IMR-90 (cell line): ENCODE results near the gene CCDC60.

Source experiments
- BHLHE40 ChIP-seq: fragments of 150-350 bp; IDR thresholded peaks from 2 replicates; pipeline ENCODE4 v1.6.1; 2016; ENCODE audit warnings: mild to moderate bottlenecking, low read depth, low read length
- CEBPB ChIP-seq: IDR thresholded peaks from 2 replicates; pipeline ENCODE4 v1.6.1; 2012; ENCODE audit warnings: low read depth, low read length, improper control_type of control experiment
- MAFK ChIP-seq: IDR thresholded peaks from 2 replicates; pipeline ENCODE4 v1.6.1; 2012; ENCODE audit warnings: low read depth, low read length, improper control_type of control experiment
- POLR2A ChIP-seq: IDR thresholded peaks from 2 replicates; pipeline ENCODE4 v1.6.1; 2012; ENCODE audit warnings: mild to moderate bottlenecking, low read depth, low read length
- SMC3 ChIP-seq: fragments of 150-350 bp; IDR thresholded peaks from 2 replicates; pipeline ENCODE4 v1.6.1; 2016; ENCODE audit warnings: low read depth, mild to moderate bottlenecking, antibody characterized with exemption, low read length, moderate library complexity
- TF ChIP-seq, protein P1 (sequence below): conservative IDR thresholded peaks from 2 replicates; pipeline ENCODE4 v1.5.1; 2012; ENCODE audit warnings: mild to moderate bottlenecking, low read depth, low read length, improper control_type of control experiment

DNA sequence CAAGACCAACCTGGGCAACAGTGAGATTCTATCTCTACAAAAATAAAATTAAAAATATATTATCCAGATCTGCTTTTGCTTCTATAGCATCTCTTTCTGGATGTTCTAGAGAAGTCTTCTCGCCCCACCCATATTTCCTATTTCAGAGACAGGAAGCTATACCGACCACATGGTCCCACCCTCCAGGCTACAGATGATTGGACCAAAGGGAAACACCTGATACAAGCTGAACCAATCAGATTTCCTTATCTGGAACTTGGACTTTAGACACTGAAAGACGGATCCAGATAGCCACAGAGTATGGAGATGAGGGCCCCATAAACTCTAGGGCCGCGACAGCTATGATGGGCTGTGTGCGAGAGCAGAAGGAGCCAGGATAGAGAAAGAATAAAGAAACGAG, 48.7 kb downstream of the CCDC60 start:
- TF ChIP-seq POLR2A (no peak), BHLHE40 (no peak), MAFK (no peak), CEBPB (no peak), SMC3 (no peak)
- TF ChIP-seq, protein P1, sequence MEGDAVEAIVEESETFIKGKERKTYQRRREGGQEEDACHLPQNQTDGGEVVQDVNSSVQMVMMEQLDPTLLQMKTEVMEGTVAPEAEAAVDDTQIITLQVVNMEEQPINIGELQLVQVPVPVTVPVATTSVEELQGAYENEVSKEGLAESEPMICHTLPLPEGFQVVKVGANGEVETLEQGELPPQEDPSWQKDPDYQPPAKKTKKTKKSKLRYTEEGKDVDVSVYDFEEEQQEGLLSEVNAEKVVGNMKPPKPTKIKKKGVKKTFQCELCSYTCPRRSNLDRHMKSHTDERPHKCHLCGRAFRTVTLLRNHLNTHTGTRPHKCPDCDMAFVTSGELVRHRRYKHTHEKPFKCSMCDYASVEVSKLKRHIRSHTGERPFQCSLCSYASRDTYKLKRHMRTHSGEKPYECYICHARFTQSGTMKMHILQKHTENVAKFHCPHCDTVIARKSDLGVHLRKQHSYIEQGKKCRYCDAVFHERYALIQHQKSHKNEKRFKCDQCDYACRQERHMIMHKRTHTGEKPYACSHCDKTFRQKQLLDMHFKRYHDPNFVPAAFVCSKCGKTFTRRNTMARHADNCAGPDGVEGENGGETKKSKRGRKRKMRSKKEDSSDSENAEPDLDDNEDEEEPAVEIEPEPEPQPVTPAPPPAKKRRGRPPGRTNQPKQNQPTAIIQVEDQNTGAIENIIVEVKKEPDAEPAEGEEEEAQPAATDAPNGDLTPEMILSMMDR = no peak
